GM10248 (cell line): ENCODE measurements around the gene HSD11B2.

Experiments
- CTCF ChIA-PET: fragments of 300-600 bp; sonication (Branson Sonifier 250); formaldehyde crosslinking; extraction: SDS; loops from one replicate; lab custom pipeline; 2021; ENCODE audit warnings: antibody characterized with exemption; lab: Yijun Ruan, JAX
- POLR2A ChIA-PET: fragments of 350-650 bp; sonication (Branson Sonifier 250); formaldehyde crosslinking; extraction: SDS; loops from one replicate; lab custom pipeline; 2020; ENCODE audit warnings: antibody characterized with exemption; lab: Yijun Ruan, JAX
- DNase-seq: peaks from one replicate; pipeline ENCODE4 v3.0.0; 2012; ENCODE audit errors: extremely low spot score
- CTCF ChIP-seq: IDR thresholded peaks from 2 replicates; pipeline ENCODE4 v1.5.1; 2012; ENCODE audit warnings: mild to moderate bottlenecking, low read depth; ENCODE audit errors: extremely low read depth, missing control alignments, control extremely low read depth

The HSD11B2 gene

GRCh38 chr16:67395458-67396158, 35.3 kb upstream of the HSD11B2 start:
- POLR2A ChIA-PET = no interaction called here
- no peak for DNase-seq
- CTCF ChIA-PET = no interaction called here

GRCh38 chr16:67396159-67397035, 34.5 kb upstream of the HSD11B2 start:
- TF ChIP-seq CTCF = no peak
- ChIA-PET POLR2A (no interaction called here), CTCF (interaction anchor here (1.1 to 4.8 kb wide), 3 partner anchors 9 to 118 kb away, joined by 3 to 24 read pairs (median 3); partner anchors contain the start of genes KCTD19 and LRRC36)
- no peak for DNase-seq

More at GRCh38 chr16:67395458-67396158, 35.3 kb upstream of the HSD11B2 start:
- no peak for TF ChIP-seq CTCF

- DNase-seq = no peak
- ChIA-PET CTCF (interaction anchor here (0.8 to 4.8 kb wide), 6 partner anchors 10 to 137 kb away, joined by 3 to 29 read pairs (median 3); partner anchors contain the start of genes KCTD19 and LRRC36), POLR2A (no interaction called here)
- no peak for TF ChIP-seq CTCF
These were observed 33.7 kb upstream of the HSD11B2 start for GRCh38 chr16:67397036-67397801.

GRCh38 chr16:67397812-67398545, 32.9 kb upstream of the HSD11B2 start:
- no peak for TF ChIP-seq CTCF
- POLR2A ChIA-PET = no interaction called here
- no peak for DNase-seq
- CTCF ChIA-PET = interaction anchor here (0.6 to 4.8 kb wide), 10 partner anchors 7 to 137 kb away, joined by 3 to 29 read pairs (median 3); partner anchors contain the start of genes KCTD19 and LRRC36

- TF ChIP-seq CTCF = no peak
- POLR2A ChIA-PET = no interaction called here
- DNase-seq = no peak
- CTCF ChIA-PET = interaction anchor here (0.6 to 4.8 kb wide), 13 partner anchors 8 to 157 kb away, joined by 3 to 29 read pairs (median 3); no protein-coding TSS in a partner anchor
These were observed 32.2 kb upstream of the HSD11B2 start for GRCh38 chr16:67398546-67399217.
